HUES6 (cell line): ENCODE data around the gene PPT2.

Experiments used
- H3K27ac ChIP-seq: 2 replicates; pipeline ENCODE4 v1.7.0; 2013; ENCODE audit warnings: low read depth, mild to moderate bottlenecking, low read length, inconsistent platforms
- H3K27me3 ChIP-seq: 2 replicates; pipeline ENCODE4 v1.6.1; 2013; ENCODE audit warnings: low read length; ENCODE audit not compliant: control insufficient read depth, insufficient read depth
- H3K36me3 ChIP-seq: 2 replicates; pipeline ENCODE4 v1.6.1; 2013; ENCODE audit warnings: low read length; ENCODE audit not compliant: control insufficient read depth, insufficient read depth
- H3K4me1 ChIP-seq: 2 replicates; pipeline ENCODE4 v1.6.1; 2013; ENCODE audit warnings: low read length; ENCODE audit not compliant: control insufficient read depth, insufficient read depth
- H3K4me3 ChIP-seq: 2 replicates; pipeline ENCODE4 v1.5.1; 2013; ENCODE audit warnings: low read depth, low read length
- H3K9ac ChIP-seq: one replicate; pipeline ENCODE4 v1.6.1; 2013; ENCODE audit warnings: mild to moderate bottlenecking, low read length
- H3K9me3 ChIP-seq: 2 replicates; pipeline ENCODE4 v1.6.1; 2013; ENCODE audit warnings: low read depth, low read length; ENCODE audit not compliant: control insufficient read depth, insufficient read depth

PPT2 gene

DNA sequence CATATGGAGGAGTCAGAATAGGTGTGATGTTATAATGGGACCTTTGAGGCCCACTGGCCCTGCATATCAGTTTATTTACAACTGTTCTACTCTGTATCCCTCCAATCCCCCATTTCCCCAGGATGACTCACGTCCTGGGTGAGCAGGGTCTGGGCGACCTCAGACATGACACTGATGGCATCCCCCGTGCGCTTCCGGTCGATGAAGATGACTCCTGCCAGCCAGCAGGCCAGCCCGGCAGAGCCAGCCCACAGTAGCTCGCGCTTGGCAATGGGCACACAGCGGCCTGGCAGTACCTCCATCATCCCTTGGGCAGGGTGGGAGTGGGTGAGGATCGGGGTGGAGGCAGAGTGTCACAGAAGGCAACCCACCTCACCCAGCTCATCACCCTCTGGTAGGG is 16.4 kb downstream of the PPT2 start:
- no peaks in the 10 kb centered on the region for H3K27me3 ChIP-seq
- H3K4me3 ChIP-seq: no peak overlapping the region
- H3K9ac ChIP-seq: no peak overlapping the region
- peaks cover 29% of the 10 kb centered on the region; the same call in 1 of the 2 replicates for H3K4me1 ChIP-seq
- no peak overlapping the region for H3K27ac ChIP-seq
- H3K9me3 ChIP-seq: no peaks in the 10 kb centered on the region
- H3K36me3 ChIP-seq: peaks cover 49% of the 10 kb centered on the region

DNA sequence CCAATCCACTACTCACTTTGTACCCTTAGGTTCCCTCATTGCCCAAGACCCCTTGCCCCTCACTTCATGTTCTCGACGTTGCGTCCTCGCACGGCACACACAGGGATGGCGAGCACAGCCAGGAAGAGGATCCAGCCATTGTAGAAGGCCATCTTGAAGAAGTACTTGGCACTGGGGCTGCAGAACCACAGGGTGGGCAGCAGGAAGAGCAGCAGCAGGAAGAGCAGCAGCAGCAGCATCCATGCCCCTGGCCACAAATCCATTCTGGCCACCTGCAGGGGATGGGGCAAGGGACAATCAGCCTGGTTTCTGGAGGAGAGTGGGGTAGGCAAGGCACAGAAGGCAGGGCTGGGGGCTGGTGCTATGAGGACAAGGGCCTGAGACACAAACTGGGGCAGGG is 17.3 kb downstream of the PPT2 start:
- no peaks in the 10 kb centered on the region for H3K27me3 ChIP-seq
- H3K36me3 ChIP-seq: peaks cover 49% of the 10 kb centered on the region

DNA sequence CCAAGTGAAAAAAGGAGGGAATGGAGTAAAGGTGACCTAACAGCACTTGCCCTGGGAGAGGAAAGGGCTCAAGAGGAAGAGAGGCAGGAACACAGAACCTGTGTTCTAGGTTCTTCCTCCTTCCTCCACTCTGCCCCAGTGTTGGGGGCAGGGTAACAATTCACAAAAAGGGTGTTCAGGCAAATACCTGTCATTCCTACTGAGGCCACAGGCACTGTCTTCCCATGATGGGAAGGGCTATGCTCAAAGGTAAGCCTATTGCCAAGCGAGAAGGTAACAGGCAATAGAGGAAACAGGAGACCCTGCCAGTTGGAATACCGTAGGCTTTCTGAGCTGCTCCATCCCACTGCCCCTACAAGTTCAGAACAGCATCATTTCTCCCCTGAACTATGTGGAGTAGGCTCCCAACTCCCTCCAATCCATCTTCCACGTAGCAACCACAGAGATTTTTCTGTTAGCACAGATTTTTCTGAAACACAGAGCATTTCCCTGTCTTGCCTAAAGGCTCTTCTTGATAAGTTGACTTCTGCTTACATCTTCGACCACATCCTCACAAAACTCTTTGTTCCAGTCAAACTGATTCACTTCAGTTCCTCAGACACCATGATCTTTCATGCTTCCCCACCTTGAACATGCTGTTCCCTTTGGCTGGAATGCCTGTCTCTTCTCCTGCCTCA is 19.2 kb downstream of the PPT2 start:
- Histone ChIP-seq H3K27me3 (no peaks in the 10 kb centered on the region), H3K4me3 (no peak overlapping the region), H3K9ac (peak overlapping the region; percentile 40), H3K27ac (no peak overlapping the region), H3K4me1 (peaks cover 29% of the 10 kb centered on the region; the same call in 1 of the 2 replicates), H3K9me3 (no peaks in the 10 kb centered on the region), H3K36me3 (peaks cover 36% of the 10 kb centered on the region)

More for the DNA sequence above, 17.3 kb downstream of the PPT2 start:
- no peak overlapping the region for H3K9ac ChIP-seq
- H3K27ac ChIP-seq: no peak overlapping the region
- H3K4me3 ChIP-seq: no peak overlapping the region
- H3K9me3 ChIP-seq: no peaks in the 10 kb centered on the region
- H3K4me1 ChIP-seq: peaks cover 30% of the 10 kb centered on the region; the same call in 1 of the 2 replicates

DNA sequence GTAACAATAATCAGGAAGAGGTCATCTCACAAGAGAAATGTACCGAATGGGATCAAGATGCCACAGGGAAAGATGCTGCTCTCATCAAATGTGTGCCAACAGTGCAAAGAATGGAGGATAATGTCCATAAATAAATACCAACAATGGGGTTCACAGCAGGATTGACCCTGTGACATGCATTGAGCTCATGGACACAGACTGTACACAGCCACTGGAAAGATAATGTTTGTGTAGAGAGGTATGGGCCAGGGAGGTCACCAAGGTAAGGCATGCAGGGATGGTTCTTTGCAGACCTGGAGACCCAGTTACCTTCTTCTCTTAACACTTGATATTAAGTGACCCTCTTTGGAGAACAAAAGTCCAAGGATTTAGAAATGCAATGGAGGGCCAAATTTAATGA is 20.5 kb downstream of the PPT2 start:
- Histone ChIP-seq H3K27ac (no peak overlapping the region), H3K36me3 (peaks cover 24% of the 10 kb centered on the region), H3K27me3 (no peaks in the 10 kb centered on the region), H3K9me3 (no peaks in the 10 kb centered on the region), H3K4me1 (peaks cover 35% of the 10 kb centered on the region; the same call in 1 of the 2 replicates), H3K9ac (no peak overlapping the region), H3K4me3 (no peak overlapping the region; the same call in 1 of the 2 replicates)

DNA sequence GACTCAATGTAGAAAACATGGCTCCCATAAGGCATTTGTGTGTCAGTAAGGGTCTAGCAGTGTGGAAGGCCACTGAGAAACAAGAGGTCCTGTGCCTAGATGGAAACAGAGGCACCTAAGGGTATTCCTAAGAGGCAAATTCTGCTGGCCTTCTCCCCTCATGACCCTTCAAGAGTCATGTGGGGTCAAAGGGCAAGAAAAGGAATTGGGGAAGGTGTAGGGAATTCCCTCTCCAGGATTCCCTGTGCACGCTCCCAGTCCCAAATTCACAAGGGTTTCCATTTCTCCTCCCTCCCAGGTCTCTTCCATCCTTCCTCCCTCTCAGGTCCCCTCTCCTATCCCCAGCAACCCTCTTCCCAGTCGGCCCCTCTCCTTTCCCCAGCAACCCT is 21.4 kb downstream of the PPT2 start:
- H3K9ac ChIP-seq: peak overlapping the region; percentile 88
- H3K36me3 ChIP-seq: peaks cover 22% of the 10 kb centered on the region
- 0 out of 2 replicates have a peak overlapping the region, but pooled peaks have one; percentile 48 for H3K27ac ChIP-seq
- H3K27me3 ChIP-seq: no peaks in the 10 kb centered on the region
- peaks cover 35% of the 10 kb centered on the region; the same call in 1 of the 2 replicates for H3K4me1 ChIP-seq
- H3K9me3 ChIP-seq: no peaks in the 10 kb centered on the region
- peak overlapping the region; percentile 90 for H3K4me3 ChIP-seq

DNA sequence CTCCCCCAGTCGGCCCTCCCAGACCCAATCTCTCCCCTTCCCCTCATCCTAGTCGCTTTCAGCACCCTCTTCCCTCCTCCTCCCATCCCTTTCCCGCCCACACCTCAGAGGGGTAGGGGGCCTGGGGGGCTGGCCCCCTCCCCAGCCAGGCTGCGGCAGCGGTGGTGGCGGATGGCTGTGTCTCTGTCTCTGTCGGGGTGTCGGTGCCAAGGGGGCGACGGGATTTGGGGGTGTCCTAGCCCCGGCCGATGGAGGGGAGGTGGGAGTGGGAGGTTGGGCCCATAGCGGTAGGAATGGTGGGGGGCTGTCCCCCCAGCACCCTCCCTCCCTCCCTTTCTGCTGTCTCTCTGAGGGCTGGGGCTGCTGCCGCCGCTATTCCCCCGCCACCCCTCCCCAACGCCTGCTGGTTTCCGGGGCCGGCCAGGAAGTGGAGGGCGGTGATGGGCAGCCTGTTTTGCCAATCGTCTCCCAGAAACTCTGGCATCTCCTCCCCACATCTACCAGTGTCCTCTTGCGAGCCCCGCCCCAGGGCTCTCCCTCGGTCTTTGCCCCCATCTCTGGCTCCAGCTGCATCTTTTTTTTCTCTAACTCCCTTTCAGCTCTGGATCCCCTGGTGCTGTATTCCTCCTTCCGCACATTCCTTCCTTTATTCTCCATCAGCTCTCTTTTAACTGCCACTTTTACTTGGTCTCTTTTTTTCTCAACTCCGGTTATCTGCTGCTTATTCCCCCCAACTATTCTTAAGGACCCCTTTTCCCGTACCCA is 22.0 kb downstream of the PPT2 start, which contains the start of gene AGPAT1:
AGPAT1 (minus strand) TSS at position 374 of the 765 bp plus-strand sequence. CDS start 4,588 bp downstream, outside the sequence.
- Histone ChIP-seq H3K27me3 (no peaks in the 10 kb centered on the region), H3K36me3 (peaks cover 20% of the 10 kb centered on the region), H3K9me3 (no peaks in the 10 kb centered on the region), H3K27ac (peak within 1 kb of the TSS; percentile 91), H3K9ac (peak within 1 kb of the TSS; percentile 89), H3K4me1 (peaks cover 35% of the 10 kb centered on the region; the same call in 1 of the 2 replicates), H3K4me3 (peak within 1 kb of the TSS; percentile 90)

DNA sequence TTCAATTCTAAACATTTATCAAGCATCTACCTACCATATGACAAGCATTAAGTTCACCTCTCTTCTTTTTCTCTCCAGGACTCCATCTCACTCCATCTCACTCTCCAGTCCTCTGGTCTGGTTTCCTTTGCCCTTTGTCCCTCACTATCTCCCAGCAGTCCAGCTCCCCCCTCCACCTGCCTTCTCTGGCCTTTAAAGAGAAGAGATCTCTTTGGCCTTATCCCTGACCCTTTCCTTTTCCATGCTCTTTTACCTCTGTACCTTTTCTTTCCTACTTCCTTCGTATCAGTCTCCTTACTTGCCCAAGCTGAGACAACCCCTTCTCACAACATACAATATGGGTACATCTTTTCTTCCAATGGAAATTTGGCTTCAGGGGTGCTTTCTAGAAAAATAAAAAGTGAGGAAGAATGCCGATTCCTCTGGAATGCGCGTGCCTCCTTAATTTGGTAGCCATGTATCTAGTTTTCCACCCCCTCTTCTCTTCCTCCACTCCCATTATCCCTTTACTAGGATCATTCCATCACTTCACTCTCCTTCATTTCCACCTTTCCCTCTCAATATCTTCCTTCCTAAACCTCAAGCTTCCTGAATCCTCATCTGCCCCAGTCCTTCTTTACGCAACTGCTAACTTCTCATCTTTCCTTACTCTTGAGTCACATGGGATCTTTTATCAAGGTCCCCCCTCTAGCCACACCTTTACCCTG is 22.7 kb downstream of the PPT2 start:
- Histone ChIP-seq H3K9ac (peak overlapping the region; percentile 89), H3K27ac (peak overlapping the region; percentile 91), H3K4me3 (peak overlapping the region; percentile 90), H3K36me3 (peaks cover 21% of the 10 kb centered on the region), H3K9me3 (no peaks in the 10 kb centered on the region), H3K4me1 (peaks cover 35% of the 10 kb centered on the region; the same call in 1 of the 2 replicates), H3K27me3 (no peaks in the 10 kb centered on the region)

DNA sequence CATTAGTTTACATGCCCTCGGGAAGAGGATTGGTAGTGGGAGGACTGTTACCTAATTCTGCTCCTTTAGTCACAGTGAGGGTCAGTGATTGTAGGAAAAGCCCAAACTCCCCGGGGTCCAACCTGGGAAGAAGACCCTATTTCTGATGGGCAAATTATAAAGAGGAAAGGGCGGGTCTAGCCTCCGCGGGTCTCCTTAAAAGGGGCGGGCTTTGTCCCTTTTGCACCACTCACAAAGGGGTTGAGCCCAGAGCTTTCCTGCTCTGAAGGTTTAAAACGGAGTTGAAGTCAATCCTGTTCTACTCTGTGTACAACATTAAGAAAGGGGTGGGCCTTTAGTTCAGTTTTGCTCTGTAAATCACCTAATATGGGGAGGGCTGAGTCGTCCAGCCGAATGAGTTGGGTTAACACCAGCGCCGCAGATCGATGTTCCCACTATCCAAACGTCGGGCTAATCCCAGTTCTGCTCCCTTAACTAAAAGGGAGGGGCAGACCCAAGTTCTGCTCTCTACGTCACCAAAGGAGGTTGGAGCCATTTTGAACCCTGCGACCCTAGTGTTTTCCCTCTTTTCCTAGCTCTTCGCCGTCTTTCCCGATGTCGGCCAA is 23.3 kb downstream of the PPT2 start:
- H3K9me3 ChIP-seq: no peaks in the 10 kb centered on the region
- peaks cover 23% of the 10 kb centered on the region for H3K36me3 ChIP-seq
- H3K9ac ChIP-seq: peak overlapping the region; percentile 89
- peaks cover 35% of the 10 kb centered on the region; the same call in 1 of the 2 replicates for H3K4me1 ChIP-seq
- peak overlapping the region; percentile 91 for H3K27ac ChIP-seq
- peak overlapping the region; percentile 90 for H3K4me3 ChIP-seq
- no peaks in the 10 kb centered on the region for H3K27me3 ChIP-seq

DNA sequence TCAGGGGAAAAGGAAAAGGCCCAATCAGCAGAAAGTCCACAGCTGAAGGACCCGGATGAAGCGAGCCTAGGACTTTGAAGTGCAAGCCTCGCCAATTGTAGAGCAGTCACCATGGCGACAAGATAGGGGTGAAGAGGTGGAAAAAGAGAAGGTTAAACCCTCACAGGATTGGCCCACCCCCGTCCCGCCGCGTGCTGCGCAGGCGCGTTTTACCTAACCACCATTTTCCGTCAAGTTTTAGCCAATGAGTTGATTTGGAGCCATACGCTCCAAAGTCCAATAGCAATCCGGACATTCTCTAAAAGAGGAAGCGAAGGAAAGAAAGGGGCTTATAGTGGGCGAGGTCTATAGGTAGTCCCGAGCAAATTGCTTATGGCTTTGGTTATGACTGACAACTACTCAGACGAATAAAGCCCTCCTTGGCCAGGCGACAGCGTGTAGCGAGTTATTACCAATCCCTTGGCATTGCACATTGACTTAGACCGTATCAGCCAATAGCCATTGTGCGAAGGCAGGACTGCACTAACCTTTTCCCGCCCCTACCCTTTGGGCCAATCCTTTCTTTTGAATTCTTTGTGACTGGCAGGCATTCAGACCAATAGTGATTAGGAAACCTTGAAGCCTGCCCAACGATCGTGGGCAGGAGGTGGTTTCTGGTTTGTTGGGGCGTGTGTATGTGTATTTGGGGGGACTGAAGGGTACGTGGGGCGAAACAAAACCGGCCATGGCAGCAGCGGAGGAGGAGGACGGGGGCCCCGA is 24.0 kb downstream of the PPT2 start, which contains the start of gene RNF5:
RNF5 (plus strand) TSS at position 618 of the 759 bp plus-strand sequence; CDS start at position 725, 107 bp downstream.
- Histone ChIP-seq H3K27me3 (no peaks in the 10 kb centered on the region), H3K27ac (peak within 1 kb of the TSS; percentile 91), H3K4me1 (peaks cover 33% of the 10 kb centered on the region; the same call in 1 of the 2 replicates), H3K9me3 (no peaks in the 10 kb centered on the region), H3K9ac (peak within 1 kb of the TSS; percentile 89), H3K36me3 (peaks cover 30% of the 10 kb centered on the region), H3K4me3 (peak within 1 kb of the TSS; percentile 90)
